Astrocyte of the cerebellum (primary cell): ENCODE data around the gene DPYSL5.

Experiments used
- DNase-seq: peaks from one replicate; pipeline ENCODE4 v3.0.0-alpha.2; 2011; ENCODE audit warnings: low read depth
- H3K4me3 ChIP-seq: 2 replicates; pipeline ENCODE4 v1.5.1; 2011; ENCODE audit warnings: mild to moderate bottlenecking, low read depth, low read length, moderate library complexity
- CTCF ChIP-seq: IDR thresholded peaks from 2 replicates; pipeline ENCODE4 v1.5.1; 2012; ENCODE audit warnings: low read length, low read depth, moderate library complexity, mild to moderate bottlenecking; ENCODE audit errors: missing control alignments
- in situ Hi-C: cut with HindIII; loops from 2 replicates; pipeline ENCODE4 v1.10.0; 2017; ENCODE audit warnings: low sequenced_read_pairs

The DPYSL5 gene

GRCh38 chr2:26850505-26850904, 2.6 kb downstream of the DPYSL5 start:
- H3K4me3 ChIP-seq, result no peak overlapping the region
- DNase-seq, result no peak
- no peak for TF ChIP-seq CTCF
- in situ Hi-C loops, result no loop called here

- no peak overlapping the region for H3K4me3 ChIP-seq
- no peak for TF ChIP-seq CTCF
- no peak for DNase-seq
- in situ Hi-C loops, result no loop called here
Measured at GRCh38 chr2:26852405-26853306, 4.7 kb downstream of the DPYSL5 start.

GRCh38 chr2:26853751-26854150, 5.8 kb downstream of the DPYSL5 start:
- DNase-seq, result no peak
- H3K4me3 ChIP-seq, result no peak overlapping the region
- TF ChIP-seq CTCF, result no peak
- in situ Hi-C loops, result no loop called here

- in situ Hi-C loops, result no loop called here
- H3K4me3 ChIP-seq, result no peak overlapping the region
- no peak for TF ChIP-seq CTCF
- no peak for DNase-seq
Measured at GRCh38 chr2:26854283-26854827, 6.4 kb downstream of the DPYSL5 start.

- H3K4me3 ChIP-seq, result no peak overlapping the region
- no peak for DNase-seq
- in situ Hi-C loops, result no loop called here
- TF ChIP-seq CTCF, result no peak
Measured at GRCh38 chr2:26855466-26855865, 7.5 kb downstream of the DPYSL5 start.

GRCh38 chr2:26859622-26860021, 11.7 kb downstream of the DPYSL5 start:
- DNase-seq, result no peak
- no peak for TF ChIP-seq CTCF
- H3K4me3 ChIP-seq, result no peak overlapping the region
- in situ Hi-C loops, result no loop called here
